Muscle of leg (tissue), 11 donors: ENCODE data around the gene YTHDF1. TPM values are rescaled to one million over a fixed set of nuclear protein-coding genes. Genes with fewer than 3 reads are reported as not detected.

Experiments used
- DNase-seq: peaks from one replicate; pipeline ENCODE4 v3.0.0; 2013
- H3K27ac ChIP-seq: one replicate; pipeline ENCODE4 v1.5.1; 2013; ENCODE audit warnings: mild to moderate bottlenecking, low read length, control low read depth
- H3K27me3 ChIP-seq: one replicate; pipeline ENCODE4 v1.6.1; 2013; ENCODE audit warnings: low read length; ENCODE audit not compliant: control insufficient read depth, insufficient read depth
- H3K36me3 ChIP-seq: one replicate; pipeline ENCODE4 v1.6.1; 2013; ENCODE audit warnings: low read length; ENCODE audit not compliant: control insufficient read depth, insufficient read depth
- H3K4me1 ChIP-seq: one replicate; pipeline ENCODE4 v1.6.1; 2013; ENCODE audit warnings: low read length; ENCODE audit not compliant: control insufficient read depth, insufficient read depth
- H3K4me3 ChIP-seq: one replicate; pipeline ENCODE4 v1.5.1; 2013; ENCODE audit warnings: low read length, control low read depth
- H3K9me3 ChIP-seq: replicated peaks from 2 replicates; pipeline ENCODE4 v1.6.1; 2013; ENCODE audit warnings: low read depth, low read length; ENCODE audit not compliant: control insufficient read depth
- WGBS: methylation state at CpG from one replicate; pipeline ENCODE4 v1.1.5; 2013; ENCODE audit warnings: missing lambda C conversion rate; ENCODE audit not compliant: insufficient coverage; 5-methylcytosine and 5-hydroxymethylcytosine counted together
- polyA plus RNA-seq, 8 donors: library from polyadenylated mRNA; unstranded; fragments of 120-200 nt; gene quantifications; one replicate each; pipeline versions ENCODE4 v1.2.1 to v1.2.3, GENCODE V29; 2013; ENCODE audit warnings: inconsistent platforms in 1 of 8, low replicate concordance in 1 of 8; ENCODE audit not compliant: insufficient read length in 8 of 8, insufficient read depth in 1 of 8
- total RNA-seq: library from RNA; stranded (reverse); fragments of 120-200 nt; gene quantifications from one replicate; pipeline ENCODE4 v1.2.4, GENCODE V29; 2013

The YTHDF1 gene
- total and polyA plus RNA-seq, 9 donors: 16.8 to 34.7 (median 28.4) TPM

DNA sequence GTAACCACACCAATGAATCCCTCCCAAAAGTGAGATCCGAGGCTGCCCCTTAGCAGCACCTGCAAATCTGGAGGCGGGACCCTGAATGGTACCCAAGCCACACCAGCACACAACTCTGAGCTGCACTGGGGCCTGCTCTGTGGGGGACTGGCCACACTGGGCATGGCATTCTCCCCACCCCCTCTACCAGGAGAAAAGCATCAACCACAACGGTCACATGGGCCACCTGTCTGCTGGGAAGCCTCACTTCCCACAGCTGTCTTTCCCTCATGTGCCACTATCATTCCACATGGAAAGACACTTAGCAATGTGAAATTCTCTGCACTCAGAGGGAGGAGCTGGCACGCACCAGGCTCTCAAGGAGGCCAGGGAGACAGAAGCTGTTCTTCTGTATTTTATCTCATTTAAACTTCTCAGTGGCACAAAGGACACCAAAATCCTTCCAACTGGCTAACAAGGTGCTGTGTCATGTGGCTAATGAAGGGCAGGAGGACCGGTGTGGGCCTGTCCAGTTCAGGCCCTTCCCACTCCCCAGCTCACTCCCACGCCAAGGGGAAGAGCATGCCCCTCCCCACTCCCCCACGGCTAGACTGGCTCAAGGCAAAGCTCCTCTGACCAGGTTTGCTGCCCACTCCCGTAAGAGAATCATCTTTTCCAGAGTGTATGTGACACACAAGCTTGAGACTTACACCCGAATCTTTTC lies 19.0 kb downstream of the YTHDF1 start:
- no peak for DNase-seq
- WGBS: 61% methylated on average over 7 of the region's 9 CpGs
- H3K27ac ChIP-seq: no peak overlapping the region
- no peak overlapping the region for H3K4me3 ChIP-seq
- no peaks in the 10 kb centered on the region for H3K27me3 ChIP-seq
- no peaks in the 10 kb centered on the region for H3K9me3 ChIP-seq
- peaks cover 9% of the 10 kb centered on the region for H3K4me1 ChIP-seq
- H3K36me3 ChIP-seq: peaks cover 41% of the 10 kb centered on the region

DNA sequence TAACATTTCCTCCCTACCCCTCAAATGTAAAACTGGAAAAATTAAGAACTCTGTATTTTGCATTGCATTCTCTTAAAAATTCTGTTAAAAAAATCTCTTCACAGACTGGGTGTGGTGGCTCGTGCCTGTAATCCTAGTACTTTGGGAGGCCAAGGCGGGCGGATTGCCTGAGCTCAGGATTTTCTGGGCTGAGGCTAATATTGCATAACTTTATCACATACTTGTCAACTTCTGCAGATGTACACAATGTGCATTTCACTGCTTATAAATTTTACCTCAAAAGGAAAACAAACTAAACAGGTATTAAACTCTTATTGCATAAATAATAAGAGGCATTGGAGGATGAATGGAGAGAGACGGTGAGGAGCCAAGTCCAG lies 21.1 kb downstream of the YTHDF1 start:
- peaks cover 29% of the 10 kb centered on the region for H3K36me3 ChIP-seq

DNA sequence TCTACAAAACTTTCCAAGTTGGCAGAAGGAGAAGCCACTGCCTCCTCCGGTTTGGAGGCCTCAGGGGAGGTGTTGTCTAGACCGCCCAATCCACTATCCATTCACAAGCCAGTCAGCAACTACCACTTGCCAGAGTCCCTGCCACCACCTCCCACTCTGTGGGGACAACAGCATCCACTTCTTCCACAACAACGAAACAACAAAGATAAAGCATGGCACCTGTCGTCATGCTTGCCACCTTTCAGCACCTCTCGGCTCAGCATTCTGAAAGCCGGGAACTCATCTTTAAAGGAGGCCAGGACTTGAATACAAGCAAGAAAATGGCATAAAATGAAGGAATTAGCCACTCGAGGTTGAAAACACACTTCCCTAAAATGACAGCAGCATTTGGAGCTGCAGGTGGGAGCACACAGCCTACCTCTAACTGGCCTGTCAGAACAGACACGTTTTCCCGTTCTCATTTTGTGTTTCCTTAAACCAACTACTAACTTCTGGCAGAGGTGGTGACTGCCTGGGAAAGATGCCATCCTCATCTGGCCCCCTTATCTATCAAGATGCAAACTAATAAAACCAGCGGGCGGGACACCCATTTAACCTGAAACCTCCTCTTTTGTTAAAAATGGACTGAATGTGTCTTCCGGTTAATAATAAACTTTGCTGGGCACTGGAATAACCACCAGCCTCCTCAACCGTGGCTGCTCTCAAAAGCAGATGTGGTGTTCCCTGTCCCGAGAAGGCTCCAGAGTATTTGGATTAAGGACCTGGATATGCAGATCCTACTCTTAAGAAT lies 21.7 kb downstream of the YTHDF1 start:
- no peak overlapping the region for H3K4me3 ChIP-seq
- peaks cover 9% of the 10 kb centered on the region for H3K4me1 ChIP-seq
- H3K36me3 ChIP-seq: peaks cover 29% of the 10 kb centered on the region
- no peak for DNase-seq
- whole genome bisulfite sequencing: 72% methylated on average over 9 of the region's 14 CpGs
- H3K27me3 ChIP-seq: no peaks in the 10 kb centered on the region
- no peaks in the 10 kb centered on the region for H3K9me3 ChIP-seq
- H3K27ac ChIP-seq: no peak overlapping the region

More for the DNA sequence above, 21.1 kb downstream of the YTHDF1 start:
- Histone ChIP-seq H3K4me1 (peaks cover 9% of the 10 kb centered on the region), H3K4me3 (no peak overlapping the region), H3K9me3 (no peaks in the 10 kb centered on the region), H3K27ac (no peak overlapping the region), H3K27me3 (no peaks in the 10 kb centered on the region)
- 80% methylated on average over 1 of the region's 4 CpGs for whole genome bisulfite sequencing
- no peak for DNase-seq

DNA sequence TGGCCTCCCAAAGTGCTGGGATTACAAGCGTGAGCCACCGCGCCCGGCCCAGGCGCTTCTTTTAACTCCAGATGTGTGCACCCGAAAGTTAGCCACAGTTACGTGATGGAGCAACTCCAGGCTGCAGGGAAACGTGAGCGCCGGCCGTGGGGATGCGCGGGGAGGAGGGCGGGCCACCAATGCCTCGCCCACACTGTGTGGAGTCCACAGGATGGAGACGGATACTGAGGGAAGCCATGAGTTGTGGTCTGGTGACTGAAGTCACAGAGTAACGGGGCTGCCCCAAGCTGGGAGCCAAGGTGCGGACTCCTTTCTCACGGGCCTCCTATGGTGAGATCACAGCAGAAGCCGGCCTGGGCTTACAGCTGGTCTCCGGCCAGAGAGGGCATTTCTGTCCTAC lies 23.2 kb downstream of the YTHDF1 start:
- Histone ChIP-seq H3K4me1 (peaks cover 9% of the 10 kb centered on the region), H3K4me3 (no peak overlapping the region), H3K27ac (no peak overlapping the region), H3K27me3 (no peaks in the 10 kb centered on the region), H3K36me3 (peaks cover 20% of the 10 kb centered on the region), H3K9me3 (no peaks in the 10 kb centered on the region)
- WGBS: 92% methylated on average over 19 of the region's 21 CpGs
- no peak for DNase-seq

DNA sequence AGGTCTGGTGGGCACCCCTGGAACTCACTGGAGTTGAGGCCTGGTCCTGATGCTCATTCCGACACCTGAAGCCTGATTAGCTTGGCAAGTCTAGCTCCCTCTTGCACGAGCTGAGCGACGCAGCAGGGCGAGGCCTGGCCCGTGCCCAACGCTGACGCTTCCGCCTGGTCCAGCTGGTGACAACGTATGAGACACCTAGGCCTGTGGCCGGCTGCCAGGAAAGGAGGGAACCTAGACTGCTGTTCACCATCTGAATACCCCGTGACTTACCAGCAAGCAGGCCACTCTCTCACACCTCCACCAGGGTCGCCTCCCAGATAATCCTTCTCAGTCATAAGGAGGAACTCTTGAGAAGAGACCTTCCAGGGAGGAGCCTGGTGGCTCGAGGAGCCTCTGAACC lies 24.5 kb downstream of the YTHDF1 start:
- peaks cover 14% of the 10 kb centered on the region for H3K36me3 ChIP-seq
- no peak overlapping the region for H3K27ac ChIP-seq
- H3K9me3 ChIP-seq: no peaks in the 10 kb centered on the region
- WGBS: 58% methylated on average over 14 of the region's 14 CpGs
- no peak overlapping the region for H3K4me3 ChIP-seq
- no peaks in the 10 kb centered on the region for H3K4me1 ChIP-seq
- no peak for DNase-seq
- no peaks in the 10 kb centered on the region for H3K27me3 ChIP-seq

DNA sequence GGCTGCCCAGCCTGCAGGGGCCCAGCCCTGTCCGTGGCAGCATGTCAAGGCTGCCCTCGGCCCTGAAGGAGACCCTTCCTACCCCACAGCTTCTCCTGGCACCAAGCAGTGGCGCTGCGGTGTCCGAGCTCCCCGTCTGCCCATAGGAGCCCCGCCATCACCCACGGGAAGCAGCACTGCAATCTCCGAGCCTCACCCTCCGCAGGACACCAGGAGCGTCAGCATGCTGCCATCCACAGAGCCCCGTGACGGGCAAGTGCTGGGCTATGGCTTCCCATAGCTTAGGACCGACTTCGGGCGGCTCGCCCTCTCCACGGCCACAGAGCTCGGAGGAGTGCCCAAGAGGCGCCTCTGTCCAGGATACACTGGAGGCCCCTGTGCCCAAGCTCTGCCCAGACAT lies 25.1 kb downstream of the YTHDF1 start:
- DNase-seq: no peak
- no peak overlapping the region for H3K4me3 ChIP-seq
- H3K36me3 ChIP-seq: peaks cover 13% of the 10 kb centered on the region
- H3K27me3 ChIP-seq: no peaks in the 10 kb centered on the region
- H3K4me1 ChIP-seq: no peaks in the 10 kb centered on the region
- no peak overlapping the region for H3K27ac ChIP-seq
- no peaks in the 10 kb centered on the region for H3K9me3 ChIP-seq
- WGBS: 79% methylated on average over 19 of the region's 20 CpGs

DNA sequence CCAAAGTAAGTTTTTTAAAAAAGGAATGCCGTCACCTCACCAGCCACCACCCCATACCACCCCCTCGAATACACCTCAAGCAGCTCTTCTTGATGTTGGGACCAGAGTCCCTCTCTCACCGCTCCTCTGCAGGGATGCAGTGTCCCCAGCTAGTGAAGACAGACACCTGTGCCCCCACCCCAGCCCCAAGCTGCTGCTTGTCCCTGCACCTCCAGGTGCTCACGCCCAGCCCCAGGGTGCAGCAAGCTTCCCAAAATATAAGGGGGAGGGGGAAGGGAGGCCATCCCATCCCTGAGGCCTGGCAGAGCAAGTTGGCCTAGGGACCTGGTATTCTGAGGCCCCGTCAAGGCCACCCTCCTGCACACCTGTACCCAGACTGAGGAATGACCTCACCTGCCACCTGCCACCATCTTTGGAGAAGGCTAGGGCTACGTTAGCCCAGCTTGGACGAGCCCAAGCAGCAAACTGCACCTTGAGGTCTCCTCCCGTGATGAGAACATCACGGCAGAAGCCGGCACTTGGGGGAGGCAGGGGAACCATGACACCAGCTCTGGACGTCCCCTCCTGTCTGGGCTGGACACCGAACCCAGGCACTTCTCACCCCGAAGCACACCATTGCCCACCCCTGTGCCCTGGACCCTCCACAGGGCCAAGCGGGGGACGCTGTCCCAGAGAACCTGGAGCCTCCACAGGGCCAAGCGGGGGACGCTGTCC lies 25.9 kb downstream of the YTHDF1 start:
- Histone ChIP-seq H3K36me3 (peaks cover 5% of the 10 kb centered on the region), H3K9me3 (no peaks in the 10 kb centered on the region), H3K4me3 (no peak overlapping the region), H3K27ac (no peak overlapping the region), H3K27me3 (no peaks in the 10 kb centered on the region), H3K4me1 (no peaks in the 10 kb centered on the region)
- no peak for DNase-seq
- 87% methylated on average over 12 of the region's 17 CpGs for WGBS

DNA sequence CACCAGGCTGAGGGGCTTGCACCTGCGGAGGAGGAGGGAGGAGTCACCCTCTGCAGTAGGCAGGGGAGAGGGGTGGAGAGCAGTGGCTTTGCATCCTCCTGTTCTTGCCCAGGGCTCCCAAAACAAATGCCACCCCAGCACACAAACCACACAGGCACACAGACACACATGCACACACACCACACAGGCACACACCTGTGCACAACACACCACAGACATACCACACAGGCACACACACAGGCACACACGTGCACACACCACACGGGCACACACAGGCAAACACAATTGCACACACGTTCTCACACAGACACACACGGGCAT lies 26.6 kb downstream of the YTHDF1 start:
- no peak for DNase-seq
- H3K36me3 ChIP-seq: peaks cover 3% of the 10 kb centered on the region
- no peak overlapping the region for H3K4me3 ChIP-seq
- H3K27me3 ChIP-seq: no peaks in the 10 kb centered on the region
- WGBS: 85% methylated on average over 4 of the region's 5 CpGs
- H3K9me3 ChIP-seq: no peaks in the 10 kb centered on the region
- H3K27ac ChIP-seq: no peak overlapping the region
- H3K4me1 ChIP-seq: no peaks in the 10 kb centered on the region

DNA sequence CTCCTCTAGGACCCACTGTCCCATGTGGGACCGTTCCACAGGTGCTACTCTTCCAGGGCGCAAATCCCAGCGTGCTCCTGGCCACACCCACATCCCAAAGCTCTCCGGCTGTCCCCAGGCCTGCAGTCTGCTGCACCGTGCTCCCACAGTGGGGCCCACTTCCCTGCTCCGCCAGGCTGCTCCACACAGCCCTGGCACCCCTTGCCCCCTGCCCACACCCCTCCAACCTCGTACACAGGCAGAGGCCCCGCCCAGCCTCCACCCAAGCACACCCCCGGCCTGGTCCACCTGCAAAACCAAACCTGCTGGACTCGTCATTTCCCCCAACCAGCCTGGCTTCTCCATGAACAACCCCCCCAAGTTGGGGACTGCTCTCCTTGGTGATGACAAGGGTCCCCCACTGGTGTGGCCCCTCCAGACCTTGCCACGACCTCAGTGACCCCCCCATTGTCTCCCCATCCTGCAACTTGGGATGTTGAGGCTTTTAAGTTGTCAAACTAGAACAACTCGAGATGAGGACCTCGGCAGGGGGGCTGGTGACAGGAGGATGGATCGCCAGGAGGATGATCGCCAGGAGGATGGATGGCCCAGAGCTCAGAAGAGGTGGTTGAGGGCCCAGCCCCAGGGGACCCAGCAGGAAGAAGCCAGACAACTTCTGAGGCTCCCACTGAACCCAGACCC lies 27.1 kb downstream of the YTHDF1 start:
- Histone ChIP-seq H3K36me3 (no peaks in the 10 kb centered on the region), H3K27me3 (no peaks in the 10 kb centered on the region), H3K4me3 (no peak overlapping the region), H3K27ac (no peak overlapping the region), H3K4me1 (no peaks in the 10 kb centered on the region), H3K9me3 (no peaks in the 10 kb centered on the region)
- no peak for DNase-seq
- WGBS: 50% methylated on average over 12 of the region's 15 CpGs

DNA sequence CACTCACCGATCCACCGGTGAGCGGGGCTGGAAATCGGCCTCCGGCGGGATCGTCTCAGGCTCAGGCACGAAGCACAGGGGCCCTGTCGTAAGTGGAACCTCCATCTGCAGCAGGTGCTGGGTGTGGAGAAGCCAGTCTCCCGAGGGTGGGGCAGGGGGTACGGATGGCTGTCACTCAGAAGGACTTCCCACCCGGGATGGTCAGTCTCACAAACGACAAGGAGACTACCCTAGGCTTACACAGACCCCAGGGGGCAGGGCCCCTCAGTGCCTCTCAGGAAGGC lies 27.8 kb downstream of the YTHDF1 start:
- 63% methylated on average over 11 of the region's 13 CpGs for WGBS
- no peaks in the 10 kb centered on the region for H3K4me1 ChIP-seq
- H3K27me3 ChIP-seq: peaks cover 2% of the 10 kb centered on the region
- no peaks in the 10 kb centered on the region for H3K36me3 ChIP-seq
- no peak overlapping the region for H3K4me3 ChIP-seq
- no peak for DNase-seq
- no peak overlapping the region for H3K27ac ChIP-seq
- no peaks in the 10 kb centered on the region for H3K9me3 ChIP-seq
